Liver (tissue), 3 donors: ENCODE data around the gene SASH1.

Experiments
- EGR1 ChIP-seq, 2 donors: IDR thresholded peaks; 2 replicates each; pipeline ENCODE4 v1.6.1; 2016 to 2018; ENCODE audit warnings: antibody characterized with exemption in 2 of 2, low read depth in 2 of 2
- FOXA1 ChIP-seq: IDR thresholded peaks from 2 replicates; pipeline ENCODE4 v1.6.1; 2016; ENCODE audit warnings: antibody characterized with exemption
- GABPA ChIP-seq, 2 donors: IDR thresholded peaks in 1 of 2; conservative IDR thresholded peaks in 1 of 2; 2 replicates each; pipeline ENCODE4 v1.6.1; 2016; ENCODE audit warnings: antibody characterized with exemption in 2 of 2, mild to moderate bottlenecking in 1 of 2, moderate library complexity in 1 of 2
- NR2F2 ChIP-seq: IDR thresholded peaks from 2 replicates; pipeline ENCODE4 v1.6.1; 2016; ENCODE audit warnings: antibody characterized with exemption
- RAD21 ChIP-seq, 2 donors: IDR thresholded peaks; 2 replicates each; pipeline ENCODE4 v1.6.1; 2016; ENCODE audit warnings: antibody characterized with exemption in 2 of 2, mild to moderate bottlenecking in 2 of 2
- RXRA ChIP-seq, 2 donors: IDR thresholded peaks; 2 replicates each; pipeline ENCODE4 v1.6.1; 2017 to 2018; ENCODE audit warnings: antibody characterized with exemption in 2 of 2, mild to moderate bottlenecking in 1 of 2
- SP1 ChIP-seq: IDR thresholded peaks from 2 replicates; pipeline ENCODE4 v1.6.1; 2018; ENCODE audit warnings: antibody characterized with exemption, mild to moderate bottlenecking
- TAF1 ChIP-seq: conservative IDR thresholded peaks from 2 replicates; pipeline ENCODE4 v1.6.1; 2016; ENCODE audit warnings: antibody characterized with exemption, mild to moderate bottlenecking
- YY1 ChIP-seq: IDR thresholded peaks from 2 replicates; pipeline ENCODE4 v1.6.1; 2016; ENCODE audit warnings: antibody characterized with exemption, mild to moderate bottlenecking
- TF ChIP-seq, protein P1 (sequence below): fragments of 150-350 bp; IDR thresholded peaks from 2 replicates; pipeline ENCODE4 v1.5.1; 2017; ENCODE audit warnings: improper control_type of control experiment, low read depth, low read length; ENCODE audit not compliant: missing input control
- TF ChIP-seq, protein P2 (sequence below): IDR thresholded peaks from 2 replicates; pipeline ENCODE4 v1.6.1; 2016; ENCODE audit warnings: antibody characterized with exemption
- TF ChIP-seq, protein P3 (sequence below): IDR thresholded peaks from 2 replicates; pipeline ENCODE4 v1.6.1; 2016; ENCODE audit warnings: antibody characterized with exemption
- TF ChIP-seq, protein P4 (sequence below): IDR thresholded peaks from 2 replicates; pipeline ENCODE4 v1.6.1; 2016; ENCODE audit warnings: antibody characterized with exemption
- TF ChIP-seq, protein P5 (sequence below): IDR thresholded peaks from 2 replicates; pipeline ENCODE4 v1.6.1; 2016; ENCODE audit warnings: antibody characterized with exemption, mild to moderate bottlenecking
- donor health status: healthy.
- donor health status: healthy.

DNA sequence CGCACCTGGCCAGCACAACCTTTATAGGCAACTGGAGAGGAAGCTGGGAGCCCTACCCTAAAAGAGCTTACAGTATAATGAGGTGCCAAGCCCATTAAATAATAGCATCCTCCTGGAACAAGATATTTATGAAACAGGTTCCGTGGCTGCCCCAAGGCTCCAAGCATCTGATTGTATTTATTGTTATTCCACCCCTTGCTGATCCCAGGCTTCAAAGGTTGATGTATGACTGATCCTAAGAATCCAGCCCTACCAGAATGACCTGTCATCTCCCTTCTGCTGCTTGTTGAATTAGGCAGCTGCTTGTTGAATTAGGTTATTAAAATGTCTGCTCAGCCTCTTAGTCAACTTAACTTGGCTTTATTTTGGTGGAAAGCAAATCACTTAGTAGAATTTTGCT is 35.2 kb upstream of the SASH1 start:
- TF ChIP-seq, protein P1, sequence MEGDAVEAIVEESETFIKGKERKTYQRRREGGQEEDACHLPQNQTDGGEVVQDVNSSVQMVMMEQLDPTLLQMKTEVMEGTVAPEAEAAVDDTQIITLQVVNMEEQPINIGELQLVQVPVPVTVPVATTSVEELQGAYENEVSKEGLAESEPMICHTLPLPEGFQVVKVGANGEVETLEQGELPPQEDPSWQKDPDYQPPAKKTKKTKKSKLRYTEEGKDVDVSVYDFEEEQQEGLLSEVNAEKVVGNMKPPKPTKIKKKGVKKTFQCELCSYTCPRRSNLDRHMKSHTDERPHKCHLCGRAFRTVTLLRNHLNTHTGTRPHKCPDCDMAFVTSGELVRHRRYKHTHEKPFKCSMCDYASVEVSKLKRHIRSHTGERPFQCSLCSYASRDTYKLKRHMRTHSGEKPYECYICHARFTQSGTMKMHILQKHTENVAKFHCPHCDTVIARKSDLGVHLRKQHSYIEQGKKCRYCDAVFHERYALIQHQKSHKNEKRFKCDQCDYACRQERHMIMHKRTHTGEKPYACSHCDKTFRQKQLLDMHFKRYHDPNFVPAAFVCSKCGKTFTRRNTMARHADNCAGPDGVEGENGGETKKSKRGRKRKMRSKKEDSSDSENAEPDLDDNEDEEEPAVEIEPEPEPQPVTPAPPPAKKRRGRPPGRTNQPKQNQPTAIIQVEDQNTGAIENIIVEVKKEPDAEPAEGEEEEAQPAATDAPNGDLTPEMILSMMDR, result no peak
- TF ChIP-seq, protein P2, sequence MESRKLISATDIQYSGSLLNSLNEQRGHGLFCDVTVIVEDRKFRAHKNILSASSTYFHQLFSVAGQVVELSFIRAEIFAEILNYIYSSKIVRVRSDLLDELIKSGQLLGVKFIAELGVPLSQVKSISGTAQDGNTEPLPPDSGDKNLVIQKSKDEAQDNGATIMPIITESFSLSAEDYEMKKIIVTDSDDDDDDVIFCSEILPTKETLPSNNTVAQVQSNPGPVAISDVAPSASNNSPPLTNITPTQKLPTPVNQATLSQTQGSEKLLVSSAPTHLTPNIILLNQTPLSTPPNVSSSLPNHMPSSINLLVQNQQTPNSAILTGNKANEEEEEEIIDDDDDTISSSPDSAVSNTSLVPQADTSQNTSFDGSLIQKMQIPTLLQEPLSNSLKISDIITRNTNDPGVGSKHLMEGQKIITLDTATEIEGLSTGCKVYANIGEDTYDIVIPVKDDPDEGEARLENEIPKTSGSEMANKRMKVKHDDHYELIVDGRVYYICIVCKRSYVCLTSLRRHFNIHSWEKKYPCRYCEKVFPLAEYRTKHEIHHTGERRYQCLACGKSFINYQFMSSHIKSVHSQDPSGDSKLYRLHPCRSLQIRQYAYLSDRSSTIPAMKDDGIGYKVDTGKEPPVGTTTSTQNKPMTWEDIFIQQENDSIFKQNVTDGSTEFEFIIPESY, result no peak
- TF ChIP-seq, protein P3, sequence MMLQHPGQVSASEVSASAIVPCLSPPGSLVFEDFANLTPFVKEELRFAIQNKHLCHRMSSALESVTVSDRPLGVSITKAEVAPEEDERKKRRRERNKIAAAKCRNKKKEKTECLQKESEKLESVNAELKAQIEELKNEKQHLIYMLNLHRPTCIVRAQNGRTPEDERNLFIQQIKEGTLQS, result no peak
- TF ChIP-seq YY1 (no peak), TAF1 (no peak), RAD21 (IDR thresholded peaks at IDR 0.05) (no peak), RXRA (IDR thresholded peaks at IDR 0.05) (no peak), NR2F2 (no peak), GABPA (IDR thresholded peaks at IDR 0.05 in 1 of 2, conservative IDR thresholded peaks at IDR 0.05 in 1 of 2) (no peak), EGR1 (IDR thresholded peaks at IDR 0.05; ENCODE audit: low read depth in 2 of 2) (no peak), FOXA1 (no peak), SP1 (no peak)
- TF ChIP-seq, protein P4, sequence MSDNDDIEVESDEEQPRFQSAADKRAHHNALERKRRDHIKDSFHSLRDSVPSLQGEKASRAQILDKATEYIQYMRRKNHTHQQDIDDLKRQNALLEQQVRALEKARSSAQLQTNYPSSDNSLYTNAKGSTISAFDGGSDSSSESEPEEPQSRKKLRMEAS, result no peak
- TF ChIP-seq, protein P5, sequence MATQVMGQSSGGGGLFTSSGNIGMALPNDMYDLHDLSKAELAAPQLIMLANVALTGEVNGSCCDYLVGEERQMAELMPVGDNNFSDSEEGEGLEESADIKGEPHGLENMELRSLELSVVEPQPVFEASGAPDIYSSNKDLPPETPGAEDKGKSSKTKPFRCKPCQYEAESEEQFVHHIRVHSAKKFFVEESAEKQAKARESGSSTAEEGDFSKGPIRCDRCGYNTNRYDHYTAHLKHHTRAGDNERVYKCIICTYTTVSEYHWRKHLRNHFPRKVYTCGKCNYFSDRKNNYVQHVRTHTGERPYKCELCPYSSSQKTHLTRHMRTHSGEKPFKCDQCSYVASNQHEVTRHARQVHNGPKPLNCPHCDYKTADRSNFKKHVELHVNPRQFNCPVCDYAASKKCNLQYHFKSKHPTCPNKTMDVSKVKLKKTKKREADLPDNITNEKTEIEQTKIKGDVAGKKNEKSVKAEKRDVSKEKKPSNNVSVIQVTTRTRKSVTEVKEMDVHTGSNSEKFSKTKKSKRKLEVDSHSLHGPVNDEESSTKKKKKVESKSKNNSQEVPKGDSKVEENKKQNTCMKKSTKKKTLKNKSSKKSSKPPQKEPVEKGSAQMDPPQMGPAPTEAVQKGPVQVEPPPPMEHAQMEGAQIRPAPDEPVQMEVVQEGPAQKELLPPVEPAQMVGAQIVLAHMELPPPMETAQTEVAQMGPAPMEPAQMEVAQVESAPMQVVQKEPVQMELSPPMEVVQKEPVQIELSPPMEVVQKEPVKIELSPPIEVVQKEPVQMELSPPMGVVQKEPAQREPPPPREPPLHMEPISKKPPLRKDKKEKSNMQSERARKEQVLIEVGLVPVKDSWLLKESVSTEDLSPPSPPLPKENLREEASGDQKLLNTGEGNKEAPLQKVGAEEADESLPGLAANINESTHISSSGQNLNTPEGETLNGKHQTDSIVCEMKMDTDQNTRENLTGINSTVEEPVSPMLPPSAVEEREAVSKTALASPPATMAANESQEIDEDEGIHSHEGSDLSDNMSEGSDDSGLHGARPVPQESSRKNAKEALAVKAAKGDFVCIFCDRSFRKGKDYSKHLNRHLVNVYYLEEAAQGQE, result no peak
